SW 1271 (cell line): ENCODE data around the gene NKX3-2.
A peak's percentile ranks its signal among the peaks of the same experiment; 100 is the strongest.

ENCODE experiments used
- DNase-seq, 2 experiments: peaks; one replicate each; lab custom pipeline; 2025; lab: John Stamatoyannopoulos, UW

Gene NKX3-2

GRCh38 chr4:13545394-13545808, 1.1 kb upstream of the NKX3-2 start:
- no peak for DNase-seq

GRCh38 chr4:13544606-13545393, 492 bp upstream of the NKX3-2 start:
- peak; percentile 61 to 87 for DNase-seq

DNA sequence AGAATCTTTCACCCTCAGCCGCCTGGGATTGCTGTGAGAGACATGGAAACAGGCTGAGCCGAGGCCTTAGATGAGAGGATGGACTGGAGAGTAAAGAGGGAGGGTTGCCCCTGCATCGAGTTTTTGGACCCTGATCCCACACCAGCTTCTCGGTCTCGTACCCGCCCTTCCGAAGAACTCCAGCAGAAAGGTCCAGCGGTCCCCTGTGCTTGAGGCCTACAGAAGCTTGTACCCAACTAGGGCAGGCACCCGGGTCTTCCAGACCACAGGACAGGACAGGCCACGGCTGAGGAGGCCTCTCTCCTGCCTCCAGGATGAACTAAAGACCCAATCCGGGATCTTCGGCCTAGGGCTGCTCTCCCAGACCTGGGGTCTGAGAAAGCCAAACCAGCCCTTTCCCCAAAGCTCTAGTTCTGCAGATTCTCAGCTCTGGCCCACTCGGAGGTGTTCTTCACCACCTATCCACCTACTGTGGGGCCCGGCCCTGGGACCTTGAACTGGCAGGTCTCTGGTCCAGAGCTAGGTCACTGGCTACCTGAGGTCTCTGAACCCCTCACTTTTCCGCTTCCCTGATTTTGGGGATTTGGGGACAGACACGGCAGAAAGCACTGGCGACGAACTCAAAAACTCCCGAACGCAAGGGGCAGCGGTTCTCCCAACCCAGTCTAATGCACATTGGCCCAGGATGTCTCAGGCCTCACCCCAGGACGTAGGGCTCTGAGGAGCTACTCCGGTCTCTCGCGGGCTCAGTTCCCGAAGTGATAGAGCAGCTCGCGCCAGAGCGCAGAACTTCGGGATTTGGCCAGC, 1.1 kb downstream of the NKX3-2 start:
- DNase-seq, result no peak

DNA sequence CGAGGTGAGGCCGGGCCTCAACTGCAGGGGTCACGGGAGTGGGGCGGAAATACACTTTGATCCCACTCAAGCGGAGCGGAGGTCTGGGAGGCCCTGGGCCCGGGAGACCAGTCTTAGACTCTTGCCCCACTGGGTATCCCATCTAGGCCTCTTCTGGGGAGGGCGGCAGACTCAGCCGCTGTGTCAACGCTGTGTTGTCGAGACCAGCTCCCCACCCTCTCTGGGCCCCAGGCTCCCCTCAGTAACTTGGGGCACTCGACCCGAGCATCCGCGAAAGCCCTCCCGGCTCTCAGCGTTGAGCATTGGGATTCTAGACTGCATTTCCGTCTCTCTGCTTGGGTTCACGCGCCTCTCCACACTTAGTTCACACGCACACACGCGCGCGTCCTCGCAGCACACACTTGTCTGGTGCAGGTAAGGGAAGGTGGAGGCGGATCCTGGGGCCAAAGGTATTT, 1.7 kb downstream of the NKX3-2 start:
- DNase-seq, result no peak

GRCh38 chr4:13541720-13542576, 2.4 kb downstream of the NKX3-2 start:
- DNase-seq, result no peak

DNA sequence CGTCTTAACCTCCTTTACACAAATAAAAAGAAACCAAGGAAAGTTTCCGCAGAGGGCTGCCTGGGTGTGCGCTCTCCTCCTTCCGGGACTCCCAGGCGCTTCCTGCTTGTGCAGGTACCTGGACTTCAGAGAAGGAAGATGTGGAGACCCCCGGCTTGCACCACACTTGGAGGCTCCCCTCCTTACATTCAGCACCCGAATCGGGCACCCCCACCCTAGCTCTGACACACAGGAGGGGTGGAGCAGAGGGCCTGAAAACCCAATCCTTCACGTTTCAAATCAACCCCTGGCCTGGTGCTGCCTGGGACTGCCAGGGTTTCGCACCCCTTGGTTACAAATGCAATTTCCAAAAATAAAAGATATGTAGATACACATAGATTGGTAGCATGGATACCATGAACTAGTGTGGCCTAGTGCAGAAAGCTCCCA, 3.1 kb downstream of the NKX3-2 start:
- no peak for DNase-seq

DNA sequence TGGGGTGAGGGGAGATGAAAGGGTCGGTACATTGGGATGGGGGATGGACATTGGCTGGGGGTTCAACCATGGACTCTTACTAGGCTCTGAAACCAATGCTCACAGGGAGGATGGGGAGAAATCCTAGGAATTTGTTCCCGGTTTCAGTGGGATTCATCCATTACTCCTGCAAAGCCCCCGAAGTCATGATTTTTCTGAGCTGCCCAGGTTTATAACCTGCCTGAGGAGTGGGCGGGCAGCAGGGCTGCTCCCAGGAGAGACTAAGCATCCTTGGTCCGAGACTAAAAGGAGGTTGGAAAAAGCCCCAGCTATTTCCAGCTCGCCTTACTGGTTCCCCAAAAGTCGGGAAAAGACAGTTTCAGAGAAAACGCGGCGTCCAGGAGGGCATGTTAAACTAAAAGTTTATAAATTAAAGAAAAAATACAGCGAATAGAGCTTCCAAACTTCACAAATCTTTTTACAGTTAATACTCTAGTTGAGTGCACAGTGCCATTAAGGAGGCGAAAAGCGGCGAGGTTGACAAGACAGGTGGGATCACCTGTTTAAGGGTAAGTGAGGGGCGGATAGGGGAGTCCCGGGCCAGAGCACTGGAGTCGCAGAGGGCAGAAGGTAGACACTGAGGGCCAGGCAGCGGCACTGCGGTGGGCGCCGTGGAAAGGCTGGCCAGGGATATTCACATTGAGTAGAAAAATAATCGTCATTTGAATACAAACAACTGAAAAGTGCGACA, 3.7 kb downstream of the NKX3-2 start:
- no peak for DNase-seq

DNA sequence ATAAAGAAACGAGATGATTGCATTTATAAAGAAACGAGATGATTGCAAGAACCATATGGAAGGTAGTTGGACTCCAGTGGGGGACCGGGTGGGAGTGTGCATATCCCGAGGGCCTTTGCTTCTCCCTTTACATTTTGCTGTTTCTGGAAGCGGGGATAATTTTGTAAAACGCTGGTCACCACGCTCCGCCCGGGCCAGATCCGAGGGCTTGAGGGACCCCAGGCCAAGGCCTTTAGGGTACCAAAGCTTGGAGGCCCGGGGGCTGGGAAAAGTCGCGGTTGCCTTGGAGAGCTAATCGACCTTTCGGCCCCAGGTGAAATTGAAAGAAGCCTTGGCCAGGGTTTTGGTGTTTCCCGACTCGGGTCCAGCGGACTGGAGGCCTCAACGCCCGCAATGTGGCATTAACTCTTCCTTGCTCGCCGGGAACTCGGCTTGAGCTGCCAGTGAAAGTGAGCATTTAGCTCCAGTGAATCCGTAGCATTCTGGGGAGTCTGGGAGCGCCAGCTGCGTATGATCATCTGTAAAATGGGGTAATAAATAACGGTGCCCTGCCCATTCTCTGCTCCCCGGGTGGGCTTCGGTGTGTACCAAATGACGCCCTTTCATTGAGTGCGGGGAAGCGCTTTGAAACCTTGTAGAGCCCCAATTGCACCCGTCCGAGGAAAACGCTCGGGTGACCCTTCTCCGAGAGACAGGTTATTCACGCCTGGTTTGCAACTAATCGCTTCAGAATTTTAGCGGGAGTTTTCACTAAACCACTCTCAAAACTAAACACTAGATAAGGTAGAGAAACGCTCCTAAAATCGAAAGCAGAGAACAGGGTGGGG, 4.5 kb downstream of the NKX3-2 start:
- DNase-seq, result no peak

GRCh38 chr4:13539047-13539618, 5.2 kb downstream of the NKX3-2 start:
- DNase-seq, result no peak

DNA sequence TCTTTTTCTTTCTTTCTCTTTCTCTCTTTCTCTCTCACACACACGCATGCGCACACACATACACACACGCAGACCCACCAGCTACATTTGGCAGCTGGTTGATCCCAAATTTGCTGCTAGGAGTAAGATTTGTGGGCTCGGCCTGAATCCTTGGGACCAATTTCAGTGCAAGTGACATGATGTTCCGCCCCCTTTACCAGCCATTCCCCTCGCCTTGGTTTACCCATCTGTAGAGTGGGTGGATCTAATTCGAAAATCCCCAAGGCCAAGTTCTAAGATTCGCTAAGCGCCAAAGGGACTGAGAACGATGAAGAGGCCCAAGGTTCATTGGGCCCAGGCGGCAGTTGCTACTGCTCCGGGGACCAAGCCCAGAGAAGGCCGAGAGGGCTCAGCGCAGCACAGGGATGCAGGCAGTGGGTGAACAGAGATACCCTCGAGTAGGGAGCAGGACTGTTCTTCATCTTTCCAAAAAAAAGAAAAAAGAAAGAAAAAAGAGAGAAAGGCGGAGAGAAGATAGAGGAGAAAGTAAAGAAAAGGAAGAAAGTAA, 5.8 kb downstream of the NKX3-2 start:
- no peak for DNase-seq

DNA sequence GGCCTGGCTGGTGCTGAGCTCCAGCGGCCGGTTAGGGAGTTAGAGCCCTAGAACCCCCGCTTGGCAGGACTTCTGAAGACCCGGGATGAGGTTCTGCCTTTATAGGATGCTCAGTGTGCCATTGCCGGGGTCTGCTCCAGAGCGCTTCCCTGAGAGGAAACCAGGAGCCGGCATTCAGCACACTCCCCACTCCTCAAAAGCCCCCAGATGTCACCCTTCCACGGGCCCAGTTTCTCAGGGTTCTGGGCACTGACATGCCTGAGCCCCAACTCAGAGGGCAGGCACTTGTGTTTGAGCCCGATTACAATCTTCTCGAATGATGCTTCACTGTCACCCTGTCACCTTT, 6.5 kb downstream of the NKX3-2 start:
- no peak for DNase-seq

DNA sequence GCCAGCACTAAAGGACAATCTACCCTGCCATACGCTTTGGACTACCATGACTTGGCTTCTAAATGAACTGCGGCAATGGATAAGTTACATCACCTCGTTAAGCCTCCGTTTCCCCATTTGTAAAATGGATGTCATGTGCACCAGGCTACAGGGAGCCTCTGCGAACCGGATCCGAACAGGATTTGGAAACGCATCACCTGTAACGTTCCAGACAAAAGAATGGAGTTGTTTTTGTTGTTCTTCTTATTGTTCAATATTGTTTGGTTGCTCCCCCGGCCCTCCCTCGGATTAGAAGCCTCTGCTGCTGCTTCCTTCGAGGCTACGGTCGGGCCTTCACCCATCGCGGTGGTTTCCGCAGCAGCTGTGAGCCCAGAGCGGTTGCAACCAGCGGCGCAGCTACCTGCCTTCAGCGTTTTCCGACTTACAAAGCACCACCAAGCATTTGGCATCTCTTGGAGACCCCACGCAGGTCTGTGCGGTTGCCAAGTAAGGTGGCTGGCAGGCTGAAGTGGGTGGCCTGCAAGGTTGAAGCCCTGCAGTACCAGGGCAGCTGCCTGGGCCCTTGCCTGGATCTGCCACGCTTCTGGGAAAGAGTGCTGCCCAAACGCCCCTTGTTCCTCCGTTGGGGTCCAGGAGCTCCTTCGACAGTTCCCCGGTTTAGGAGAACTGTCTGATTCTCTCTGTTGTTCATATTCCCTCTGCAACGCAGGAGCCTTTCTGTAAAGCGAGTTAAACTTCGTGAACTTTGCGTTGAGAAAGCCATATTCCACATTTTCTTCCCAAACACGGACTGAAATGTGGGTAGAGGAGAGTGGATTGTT, 7.1 kb downstream of the NKX3-2 start:
- no peak for DNase-seq

- no peak for DNase-seq
These were observed 7.7 kb downstream of the NKX3-2 start for GRCh38 chr4:13536607-13537006.

GRCh38 chr4:13535708-13536361, 8.5 kb downstream of the NKX3-2 start:
- DNase-seq, result no peak

- no peak for DNase-seq
These were observed 9.2 kb downstream of the NKX3-2 start for GRCh38 chr4:13535118-13535517.

- no peak for DNase-seq
These were observed 9.8 kb downstream of the NKX3-2 start for GRCh38 chr4:13534344-13535063.

- no peak for DNase-seq
These were observed 10.5 kb downstream of the NKX3-2 start for GRCh38 chr4:13533670-13534343.
